GM23338 (cell line): ENCODE data around the gene MYO1D. TPM values are rescaled to one million over a fixed set of nuclear protein-coding genes. Genes with fewer than 3 reads are reported as not detected.

Experiments
- ATAC-seq: fragments of 200-7000 bp; cut with Tn5 transposase; 3 replicates; pipeline ENCODE4 v1.9.1; 2020
- DNase-seq: peaks from one replicate; pipeline ENCODE4 v3.0.0-alpha.2; 2015; ENCODE audit warnings: low spot score
- H2AFZ ChIP-seq: fragments of 200-600 bp; sonication (generic); 2 replicates; pipeline ENCODE4 v1.8.0; 2016; ENCODE audit warnings: antibody characterized with exemption, mild to moderate bottlenecking, moderate library complexity
- H3F3A ChIP-seq: fragments of 200-600 bp; sonication (generic); replicated peaks from 2 replicates; pipeline ENCODE4 v1.8.0; 2017; ENCODE audit warnings: antibody characterized with exemption, mixed run types, low read depth
- H3K27ac ChIP-seq: fragments of 200-600 bp; sonication (generic); 2 replicates; pipeline ENCODE4 v1.6.1; 2016; ENCODE audit warnings: low read depth
- H3K27me3 ChIP-seq: fragments of 200-600 bp; sonication (generic); 2 replicates; pipeline ENCODE4 v1.8.0; 2016; ENCODE audit warnings: mild to moderate bottlenecking, mixed run types, moderate library complexity; ENCODE audit not compliant: insufficient read depth
- H3K36me3 ChIP-seq: fragments of 200-600 bp; sonication (generic); 2 replicates; pipeline ENCODE4 v1.8.0; 2016; ENCODE audit warnings: mild to moderate bottlenecking; ENCODE audit not compliant: insufficient read depth
- H3K4me1 ChIP-seq: fragments of 200-600 bp; sonication (generic); 2 replicates; pipeline ENCODE4 v1.8.0; 2016; ENCODE audit warnings: mild to moderate bottlenecking, moderate library complexity; ENCODE audit not compliant: insufficient read depth
- H3K4me2 ChIP-seq: fragments of 200-600 bp; sonication (generic); 2 replicates; pipeline ENCODE4 v1.7.1; 2017; ENCODE audit warnings: mixed run types
- H3K4me3 ChIP-seq: fragments of 200-600 bp; sonication (generic); 2 replicates; pipeline ENCODE4 v1.6.1; 2016; ENCODE audit warnings: mixed run types
- H3K79me2 ChIP-seq: fragments of 200-600 bp; sonication (generic); replicated peaks from 2 replicates; pipeline ENCODE4 v1.8.0; 2017; ENCODE audit warnings: mild to moderate bottlenecking; ENCODE audit not compliant: insufficient read depth
- H3K9me2 ChIP-seq: fragments of 200-600 bp; sonication (generic); 2 replicates; pipeline ENCODE4 v1.8.0; 2017; ENCODE audit not compliant: insufficient read depth
- H4K20me1 ChIP-seq: fragments of 200-600 bp; sonication (generic); replicated peaks from 2 replicates; pipeline ENCODE4 v1.8.0; 2017; ENCODE audit warnings: mild to moderate bottlenecking; ENCODE audit not compliant: insufficient read depth
- H3K27ac Mint-ChIP-seq: 2 replicates; pipeline ENCODE4 v1.8.0; 2020; ENCODE audit warnings: inconsistent platforms, mild to moderate bottlenecking, moderate library complexity, mixed read lengths
- H3K27me3 Mint-ChIP-seq: 3 replicates; pipeline ENCODE4 v1.8.0; 2022; ENCODE audit warnings: low read depth, mild to moderate bottlenecking, moderate library complexity, mixed read lengths, inconsistent platforms; ENCODE audit not compliant: insufficient read depth, poor library complexity
- H3K36me3 Mint-ChIP-seq: 3 replicates; pipeline ENCODE4 v1.8.0; 2021; ENCODE audit warnings: low read depth, mild to moderate bottlenecking, inconsistent platforms, moderate library complexity, mixed read lengths
- H3K4me1 Mint-ChIP-seq: 3 replicates; pipeline ENCODE4 v1.8.0; 2020; ENCODE audit warnings: mild to moderate bottlenecking, inconsistent platforms, mixed read lengths
- H3K4me3 Mint-ChIP-seq: 3 replicates; pipeline ENCODE4 v1.8.0; 2021; ENCODE audit warnings: moderate library complexity, mild to moderate bottlenecking, inconsistent platforms, mixed read lengths
- H3K9me3 Mint-ChIP-seq: 3 replicates; pipeline ENCODE4 v1.8.0; 2020; ENCODE audit warnings: moderate library complexity, mild to moderate bottlenecking, inconsistent platforms, mixed read lengths
- CREB1 ChIP-seq: fragments of 250-450 bp; sonication (Bioruptor Pico); IDR thresholded peaks from 2 replicates; pipeline ENCODE4 v1.5.0; 2020; ENCODE audit warnings: low read depth, mild to moderate bottlenecking, moderate library complexity
- CTCF ChIP-seq, 2 experiments: fragments of 200-600 bp in 1 of 2; sonication (generic) in 1 of 2; conservative IDR thresholded peaks; 2 replicates each; pipeline versions ENCODE4 v1.5.1 to v1.6.1; 2016 to 2017; ENCODE audit warnings: antibody characterized with exemption in 2 of 2, low read depth in 2 of 2, mild to moderate bottlenecking in 2 of 2, moderate library complexity in 1 of 2
- ETS1 ChIP-seq: IDR thresholded peaks from 2 replicates; pipeline ENCODE4 v1.6.1; 2016; ENCODE audit warnings: antibody characterized with exemption
- EZH2 ChIP-seq: fragments of 200-600 bp; sonication (generic); IDR thresholded peaks from one replicate; pipeline ENCODE4 v1.8.0; 2017; ENCODE audit warnings: antibody characterized with exemption, mild to moderate bottlenecking, low read depth; ENCODE audit not compliant: unreplicated experiment
- EZH2phosphoT487 ChIP-seq: fragments of 200-600 bp; sonication (generic); IDR thresholded peaks from one replicate; pipeline ENCODE4 v1.8.1; 2018; ENCODE audit warnings: antibody characterized with exemption; ENCODE audit not compliant: unreplicated experiment
- JUNB ChIP-seq: IDR thresholded peaks from one replicate; pipeline ENCODE4 v1.6.1; 2016; ENCODE audit warnings: antibody characterized with exemption; ENCODE audit not compliant: unreplicated experiment
- NANOG ChIP-seq: IDR thresholded peaks from 2 replicates; pipeline ENCODE4 v1.6.1; 2016; ENCODE audit warnings: antibody characterized with exemption, borderline replicate concordance
- POLR2AphosphoS5 ChIP-seq: IDR thresholded peaks from 2 replicates; pipeline ENCODE4 v1.6.1; 2016; ENCODE audit warnings: antibody characterized with exemption, low read depth
- REST ChIP-seq: IDR thresholded peaks from one replicate; pipeline ENCODE4 v1.6.1; 2018; ENCODE audit warnings: antibody characterized with exemption; ENCODE audit not compliant: unreplicated experiment
- STAT1 ChIP-seq: IDR thresholded peaks from one replicate; pipeline ENCODE4 v1.6.1; 2016; ENCODE audit warnings: antibody characterized with exemption; ENCODE audit not compliant: unreplicated experiment
- ZNF114 ChIP-seq: fragments of 250-450 bp; sonication (Bioruptor Pico); IDR thresholded peaks from 2 replicates; pipeline ENCODE4 v1.5.0; 2020; ENCODE audit warnings: mild to moderate bottlenecking, moderate library complexity
- ZNF331 ChIP-seq: fragments of 250-450 bp; sonication (Bioruptor Pico); IDR thresholded peaks from 2 replicates; pipeline ENCODE4 v1.5.0; 2020; ENCODE audit warnings: low read depth, mild to moderate bottlenecking, moderate library complexity
- ZNF462 ChIP-seq: fragments of 250-450 bp; sonication (Bioruptor Pico); IDR thresholded peaks from 2 replicates; pipeline ENCODE4 v1.5.0; 2020; ENCODE audit warnings: mild to moderate bottlenecking, moderate library complexity
- polyA plus RNA-seq: library from polyadenylated mRNA; unstranded; fragments of >200 nt; fragmentation: Nextera tagmentation; extraction: Ambion mirVana; gene quantifications from 2 replicates; pipeline ENCODE4 v1.2.1, GENCODE V29; 2016
- total RNA-seq: library from RNA; depleted of rRNA; stranded (reverse); fragments of >200 nt; shearing (Covaris generic); gene quantifications from 2 replicates; pipeline ENCODE4 v1.2.3, GENCODE V29; 2014

Gene MYO1D
- total and polyA plus RNA-seq, 2 experiments from 2014 or later = 8.6 to 28.6 TPM

GRCh38 chr17:32697728-32698625, 178.9 kb downstream of the MYO1D start:
- Mint-ChIP-seq H3K27me3 (no peaks in the 10 kb centered on the region), H3K4me1 (no peaks in the 10 kb centered on the region), H3K4me3 (no peak overlapping the region), H3K36me3 (peaks cover 18% of the 10 kb centered on the region), H3K9me3 (peaks cover 14% of the 10 kb centered on the region; the same call in 2 of the 3 replicates), H3K27ac (no peak overlapping the region)
- Histone ChIP-seq H3K9me2 (peaks cover 4% of the 10 kb centered on the region; the same call in 1 of the 2 replicates), H3F3A (no peaks in the 10 kb centered on the region), H3K4me1 (no peaks in the 10 kb centered on the region), H3K36me3 (no peaks in the 10 kb centered on the region), H3K27me3 (no peaks in the 10 kb centered on the region), H3K27ac (no peak overlapping the region), H4K20me1 (no peaks in the 10 kb centered on the region), H2AFZ (no peak overlapping the region), H3K4me2 (no peak overlapping the region), H3K79me2 (no peaks in the 10 kb centered on the region), H3K4me3 (no peak overlapping the region)
- ATAC-seq (no peak), DNase-seq (no peak)
- TF ChIP-seq CTCF (conservative IDR thresholded peaks at IDR 0.05; ENCODE audit: low read depth in 2 of 2) (no peak), JUNB (no peak), REST (no peak), POLR2AphosphoS5 (no peak), ZNF114 (CRISPR knock-in tag) (no peak), ZNF331 (CRISPR knock-in tag) (no peak), NANOG (no peak), EZH2phosphoT487 (no peak), CREB1 (CRISPR knock-in tag) (no peak), EZH2 (no peak), STAT1 (no peak), ETS1 (no peak), ZNF462 (no peak)
